Lower lobe of right lung (tissue), 2 donors: ENCODE measurements around the gene GPR176. TPM values are rescaled to one million over a fixed set of nuclear protein-coding genes. Genes with fewer than 3 reads are reported as not detected.

Source experiments
- ATAC-seq, 2 donors: fragments of 200-7000 bp; cut with Tn5 transposase; one replicate each; pipeline ENCODE4 v1.9.1; 2020 to 2022; ENCODE audit warnings: mild to moderate bottlenecking in 2 of 2, moderate library complexity in 2 of 2
- DNase-seq: peaks from one replicate; pipeline ENCODE4 v3.0.0-alpha.2; 2020
- H3K27ac ChIP-seq: fragments of 200-600 bp; one replicate; pipeline ENCODE4 v1.8.0; 2022
- H3K27me3 ChIP-seq: fragments of 200-600 bp; one replicate; pipeline ENCODE4 v1.8.0; 2022; ENCODE audit warnings: low read depth
- H3K36me3 ChIP-seq: fragments of 200-600 bp; one replicate; pipeline ENCODE4 v1.8.0; 2022; ENCODE audit warnings: mild to moderate bottlenecking
- H3K4me1 ChIP-seq: fragments of 200-600 bp; one replicate; pipeline ENCODE4 v1.8.0; 2022
- H3K4me3 ChIP-seq: fragments of 200-600 bp; one replicate; pipeline ENCODE4 v1.8.0; 2022; ENCODE audit warnings: mild to moderate bottlenecking
- H3K9me3 ChIP-seq: fragments of 200-600 bp; one replicate; pipeline ENCODE4 v1.8.0; 2022
- intact Hi-C: fragments of 100-400 bp; cut with DNase I; formaldehyde crosslinking; loops from one replicate; pipeline ENCODE4 v1.11.0; 2022
- total RNA-seq: library from RNA; stranded (reverse); fragmentation: NEBNext Ultra II Directional; extraction: Animal tissue kit (Norgen Biotek cat#: 25700); gene quantifications from one replicate; pipeline ENCODE4 v1.2.1, GENCODE V29; 2021
- TF ChIP-seq, protein P1 (sequence below): fragments of 200-600 bp; IDR thresholded peaks from one replicate; pipeline ENCODE4 v1.8.0; 2022; ENCODE audit warnings: antibody characterized with exemption, mild to moderate bottlenecking
- donor health status: DM: no; HTN: yes; CAD: no; lungs with severe emphysema.

GPR176 gene
- total RNA-seq, 1 donor from 2014 or later, result 2.4 TPM

DNA sequence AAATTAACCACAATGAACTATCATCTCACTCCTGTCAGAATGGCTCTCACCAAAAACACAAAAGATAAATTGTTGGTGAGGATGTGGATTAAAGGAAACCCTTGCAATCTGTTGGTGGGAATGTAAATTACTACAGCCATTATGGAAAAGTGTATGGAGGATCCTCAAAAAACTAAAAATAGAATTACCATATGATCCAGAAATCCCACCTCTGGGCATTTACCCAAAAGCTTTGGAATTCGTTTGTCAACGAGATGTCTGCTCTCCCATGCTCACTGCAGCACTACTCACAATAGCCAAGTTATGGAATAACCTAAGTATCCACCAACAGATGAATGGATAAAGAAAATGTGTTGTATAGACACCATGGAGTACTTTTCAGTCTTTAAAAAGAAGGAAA lies 159.1 kb downstream of the GPR176 start:
- intact Hi-C loops, result no loop called here
- H3K27ac ChIP-seq, result no peak overlapping the region
- ATAC-seq, result no peak
- H3K27me3 ChIP-seq, result no peaks in the 10 kb centered on the region
- H3K4me1 ChIP-seq, result no peaks in the 10 kb centered on the region
- no peaks in the 10 kb centered on the region for H3K36me3 ChIP-seq
- TF ChIP-seq, protein P1, sequence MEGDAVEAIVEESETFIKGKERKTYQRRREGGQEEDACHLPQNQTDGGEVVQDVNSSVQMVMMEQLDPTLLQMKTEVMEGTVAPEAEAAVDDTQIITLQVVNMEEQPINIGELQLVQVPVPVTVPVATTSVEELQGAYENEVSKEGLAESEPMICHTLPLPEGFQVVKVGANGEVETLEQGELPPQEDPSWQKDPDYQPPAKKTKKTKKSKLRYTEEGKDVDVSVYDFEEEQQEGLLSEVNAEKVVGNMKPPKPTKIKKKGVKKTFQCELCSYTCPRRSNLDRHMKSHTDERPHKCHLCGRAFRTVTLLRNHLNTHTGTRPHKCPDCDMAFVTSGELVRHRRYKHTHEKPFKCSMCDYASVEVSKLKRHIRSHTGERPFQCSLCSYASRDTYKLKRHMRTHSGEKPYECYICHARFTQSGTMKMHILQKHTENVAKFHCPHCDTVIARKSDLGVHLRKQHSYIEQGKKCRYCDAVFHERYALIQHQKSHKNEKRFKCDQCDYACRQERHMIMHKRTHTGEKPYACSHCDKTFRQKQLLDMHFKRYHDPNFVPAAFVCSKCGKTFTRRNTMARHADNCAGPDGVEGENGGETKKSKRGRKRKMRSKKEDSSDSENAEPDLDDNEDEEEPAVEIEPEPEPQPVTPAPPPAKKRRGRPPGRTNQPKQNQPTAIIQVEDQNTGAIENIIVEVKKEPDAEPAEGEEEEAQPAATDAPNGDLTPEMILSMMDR, result no peak
- DNase-seq, result no peak
- H3K9me3 ChIP-seq, result no peaks in the 10 kb centered on the region
- H3K4me3 ChIP-seq, result no peak overlapping the region

DNA sequence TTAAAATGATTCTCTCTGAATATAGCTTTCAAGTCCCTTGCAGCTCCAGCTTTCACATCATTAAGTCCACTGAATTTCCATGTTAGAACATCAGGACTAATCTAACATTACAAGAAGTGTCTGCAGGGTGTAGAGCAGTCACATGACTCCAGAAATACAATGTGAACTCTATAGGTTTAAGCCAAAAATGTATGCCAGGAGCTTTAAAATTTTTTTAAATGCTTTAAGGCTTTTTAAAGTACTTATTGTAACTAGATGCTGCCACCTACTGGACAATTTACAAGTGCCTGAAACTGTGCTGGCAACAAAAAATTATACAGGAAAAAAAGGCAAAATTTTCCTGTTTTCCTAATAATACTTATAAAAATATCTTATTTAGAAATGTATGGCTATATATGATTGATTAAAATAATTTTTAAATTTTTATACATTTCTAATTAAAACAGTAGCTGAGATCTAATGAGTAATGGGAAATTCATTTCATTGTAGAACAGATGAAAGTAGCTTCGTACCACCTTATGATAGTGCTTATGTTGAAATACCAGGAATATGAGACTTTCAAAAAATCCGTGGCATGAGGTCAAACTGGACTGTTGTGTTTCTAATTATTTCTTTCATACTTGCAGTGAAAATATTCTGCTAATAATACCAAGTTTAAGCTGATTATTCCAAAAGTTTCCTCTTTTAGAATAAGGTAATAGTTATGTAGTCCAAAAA lies 163.1 kb downstream of the GPR176 start:
- Histone ChIP-seq H3K27me3 (no peaks in the 10 kb centered on the region), H3K4me1 (no peaks in the 10 kb centered on the region), H3K27ac (no peak overlapping the region), H3K36me3 (no peaks in the 10 kb centered on the region), H3K4me3 (no peak overlapping the region), H3K9me3 (no peaks in the 10 kb centered on the region)
- ATAC-seq (no peak), DNase-seq (no peak)
- intact Hi-C loops, result no loop called here
- TF ChIP-seq, protein P1, result peak; percentile 85

DNA sequence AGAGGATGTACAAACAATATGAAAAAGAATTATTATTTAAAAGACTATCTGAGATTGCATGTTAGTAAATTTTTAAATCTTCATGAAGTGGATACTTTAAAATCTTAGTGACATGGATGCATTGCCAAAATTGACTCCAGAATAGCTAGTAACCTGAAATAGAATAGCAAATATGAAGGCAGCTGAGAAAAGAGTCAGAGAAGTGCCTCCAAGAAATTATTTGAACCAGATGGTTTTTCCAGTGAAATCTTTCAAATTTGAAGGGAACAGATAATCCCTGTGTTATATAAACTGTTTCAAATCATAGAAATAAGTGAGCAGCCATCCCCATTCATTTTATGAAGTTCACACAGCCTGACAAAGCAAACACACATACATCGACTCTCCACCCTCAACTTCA lies 167.1 kb downstream of the GPR176 start:
- TF ChIP-seq, protein P1, result no peak
- H3K36me3 ChIP-seq, result no peaks in the 10 kb centered on the region
- H3K4me1 ChIP-seq, result no peaks in the 10 kb centered on the region
- no peaks in the 10 kb centered on the region for H3K9me3 ChIP-seq
- intact Hi-C loops, result no loop called here
- H3K27me3 ChIP-seq, result no peaks in the 10 kb centered on the region
- no peak overlapping the region for H3K4me3 ChIP-seq
- no peak overlapping the region for H3K27ac ChIP-seq
- DNase-seq, result no peak
- ATAC-seq, result no peak

DNA sequence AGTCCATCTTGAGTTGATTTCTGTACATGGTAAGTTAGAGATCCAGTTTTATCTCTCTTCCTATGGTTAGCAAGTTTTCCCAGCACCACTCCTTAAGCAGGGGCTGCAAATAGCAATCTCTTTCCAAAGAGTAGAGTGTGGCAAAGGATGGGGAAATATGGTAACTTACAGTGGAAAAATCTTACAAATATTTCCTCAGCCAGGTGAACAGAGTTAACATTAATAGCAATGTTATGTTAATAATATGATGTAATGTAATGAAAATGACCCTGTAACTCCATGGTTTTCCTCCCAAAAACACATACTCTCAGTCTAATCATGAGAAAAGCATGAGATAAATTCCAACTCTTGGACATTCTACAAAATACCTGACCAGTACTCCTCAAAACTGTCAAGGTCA lies 167.8 kb downstream of the GPR176 start:
- Histone ChIP-seq H3K9me3 (no peaks in the 10 kb centered on the region), H3K4me3 (no peak overlapping the region), H3K27ac (no peak overlapping the region), H3K36me3 (no peaks in the 10 kb centered on the region), H3K4me1 (no peaks in the 10 kb centered on the region), H3K27me3 (no peaks in the 10 kb centered on the region)
- ATAC-seq (no peak), DNase-seq (no peak)
- intact Hi-C loops, result no loop called here
- TF ChIP-seq, protein P1, result no peak

Other genes with a start within 250 kb of the GPR176 start
- 2.0 TPM for gene FSIP1, start 137.4 kb downstream of the GPR176 start, total RNA-seq
- 36.0 TPM for gene EIF2AK4, start 13.8 kb upstream of the GPR176 start, total RNA-seq
- gene SRP14, start 118.9 kb upstream of the GPR176 start, total RNA-seq, result 138 TPM
- 17.2 TPM for gene BMF, start 188.6 kb upstream of the GPR176 start, total RNA-seq
- gene BUB1B, start 240.8 kb upstream of the GPR176 start, total RNA-seq, result 1.4 TPM